Esophagus squamous epithelium (tissue), 5 donors: ENCODE data around the gene TIMM22. TPM values are rescaled to one million over a fixed set of nuclear protein-coding genes. Genes with fewer than 3 reads are reported as not detected.

ENCODE experiments used
- DNase-seq: peaks from one replicate; lab custom pipeline; 2025; lab: John Stamatoyannopoulos, UW
- H3K27ac ChIP-seq, 4 donors: fragments of 200-600 bp; sonication (generic); one replicate each; pipeline ENCODE4 v1.5.1; 2016 to 2019; ENCODE audit warnings: mild to moderate bottlenecking in 1 of 4
- H3K27me3 ChIP-seq, 4 donors: fragments of 200-600 bp; sonication (generic); 1 replicate in 3 of 4; 2 replicates in 1 of 4; pipeline versions ENCODE4 v1.5.1 to v1.6.0; 2017 to 2021; ENCODE audit warnings: antibody characterized with exemption in 1 of 4
- H3K36me3 ChIP-seq, 3 donors: fragments of 200-600 bp; sonication (generic); one replicate each; pipeline ENCODE4 v1.5.1; 2016 to 2019
- H3K4me1 ChIP-seq, 3 donors: fragments of 200-600 bp; sonication (generic); one replicate each; pipeline ENCODE4 v1.5.1; 2017 to 2019
- H3K4me3 ChIP-seq, 4 donors: fragments of 200-600 bp; sonication (generic); 1 replicate in 3 of 4; 2 replicates in 1 of 4; pipeline ENCODE4 v1.5.1; 2016 to 2019; ENCODE audit warnings: mild to moderate bottlenecking in 2 of 4, moderate library complexity in 1 of 4
- H3K9me3 ChIP-seq, 3 donors: fragments of 200-600 bp; sonication (generic); one replicate each; pipeline ENCODE4 v1.5.1; 2016 to 2019
- CTCF ChIP-seq, 6 experiments: fragments of 450-650 bp in 4 of 6; fragments of 200-600 bp in 2 of 6; sonication (generic) in 2 of 6; IDR thresholded peaks; one replicate each; pipeline ENCODE4 v1.5.1; 2016 to 2019; ENCODE audit warnings: antibody characterized with exemption in 6 of 6, mild to moderate bottlenecking in 4 of 6, moderate library complexity in 4 of 6
- POLR2A ChIP-seq, 4 donors: fragments of 450-650 bp; IDR thresholded peaks; one replicate each; pipeline ENCODE4 v1.6.1; 2017; ENCODE audit warnings: antibody characterized with exemption in 4 of 4, mild to moderate bottlenecking in 4 of 4, moderate library complexity in 3 of 4
- WGBS, 2 donors: methylation state at CpG; one replicate each; pipeline ENCODE4 v1.1.5; 2018; 5-methylcytosine and 5-hydroxymethylcytosine counted together
- intact Hi-C: fragments of 100-400 bp; cut with DNase I; formaldehyde crosslinking; loops from one replicate; pipeline ENCODE4 v1.15.0; 2022
- total RNA-seq, 4 donors: library from RNA; depleted of rRNA; stranded (reverse); fragments of >200 nt; gene quantifications; one replicate each; pipeline ENCODE4 v1.1.0, GENCODE V29; 2016
- donor health status: DM: yes; HTN: yes; CAD: no.

Gene TIMM22
- total RNA-seq, 4 donors from 2014 or later = 7.7 to 18.5 (median 11.8) TPM

- peaks cover 21 to 56% (median 25%) of the 10 kb centered on the region in 3 donors for H3K4me1 ChIP-seq
- no peak for DNase-seq
- peak overlapping the region; percentile 14 to 57 (median 34) for H3K4me3 ChIP-seq
- peaks cover 0 to 88% (median 9%) of the 10 kb centered on the region in 3 donors for H3K36me3 ChIP-seq
- 73% methylated on average over 8 of the region's 45 CpGs; no CpG with 5 or more reads in 1 of the 2 donors for WGBS, 2 donors
- no peaks in the 10 kb centered on the region for H3K27me3 ChIP-seq
- peak overlapping the region; percentile 19 to 70 (median 64) for H3K27ac ChIP-seq
- H3K9me3 ChIP-seq = no peaks in the 10 kb centered on the region
- intact Hi-C loops = no loop called here
- TF ChIP-seq POLR2A (IDR thresholded peaks at IDR 0.05) (no peak), CTCF (IDR thresholded peaks at IDR 0.05) (no peak)
These were observed 34.0 kb downstream of the TIMM22 start for GRCh38 chr17:1030684-1031532.

GRCh38 chr17:1031711-1032110 is 34.8 kb downstream of the TIMM22 start:
- H3K36me3 ChIP-seq = peaks cover 0 to 88% (median 9%) of the 10 kb centered on the region in 3 donors
- H3K27ac ChIP-seq = peak overlapping the region in 3 of 4 donors; percentile 34 to 70 (median 67)
- peaks cover 21 to 56% (median 25%) of the 10 kb centered on the region in 3 donors for H3K4me1 ChIP-seq
- H3K4me3 ChIP-seq = peak overlapping the region; percentile 14 to 57 (median 34)
- H3K27me3 ChIP-seq = no peaks in the 10 kb centered on the region
- no peak for DNase-seq
- no peak for TF ChIP-seq POLR2A (IDR thresholded peaks at IDR 0.05)
- no peaks in the 10 kb centered on the region for H3K9me3 ChIP-seq
- WGBS, 2 donors = 30 to 59% methylated on average over 2 to 7 of the region's 35 CpGs
- intact Hi-C loops = no loop called here

- no peak overlapping the region for H3K27ac ChIP-seq
- TF ChIP-seq POLR2A (IDR thresholded peaks at IDR 0.05) (no peak), CTCF (IDR thresholded peaks at IDR 0.05) (no peak)
- WGBS, 2 donors = 86 to 100% methylated on average over 1 to 27 of the region's 27 CpGs
- no peak for DNase-seq
- intact Hi-C loops = no loop called here
- H3K36me3 ChIP-seq = peaks cover 0 to 88% (median 8%) of the 10 kb centered on the region in 3 donors
- no peak overlapping the region for H3K4me3 ChIP-seq
- no peaks in the 10 kb centered on the region for H3K9me3 ChIP-seq
- H3K4me1 ChIP-seq = peaks cover 21 to 56% (median 25%) of the 10 kb centered on the region in 3 donors
- no peaks in the 10 kb centered on the region for H3K27me3 ChIP-seq
These were observed 35.5 kb downstream of the TIMM22 start for GRCh38 chr17:1032391-1032790.

GRCh38 chr17:1033503-1033902 is 36.6 kb downstream of the TIMM22 start:
- Histone ChIP-seq H3K27ac (no peak overlapping the region), H3K9me3 (no peaks in the 10 kb centered on the region), H3K36me3 (peaks cover 0 to 88% (median 10%) of the 10 kb centered on the region in 3 donors), H3K4me1 (peaks cover 21 to 52% (median 24%) of the 10 kb centered on the region in 3 donors), H3K4me3 (no peak overlapping the region), H3K27me3 (no peaks in the 10 kb centered on the region)
- TF ChIP-seq POLR2A (IDR thresholded peaks at IDR 0.05) (no peak), CTCF (IDR thresholded peaks at IDR 0.05) (no peak)
- 80 to 85% methylated on average over 4 to 9 of the region's 11 CpGs for WGBS, 2 donors
- intact Hi-C loops = no loop called here
- DNase-seq = no peak

- H3K27ac ChIP-seq = no peak overlapping the region
- no peak for DNase-seq
- 79 to 85% methylated on average over 6 to 13 of the region's 20 CpGs for WGBS, 2 donors
- peaks cover 0 to 95% (median 15%) of the 10 kb centered on the region in 3 donors for H3K36me3 ChIP-seq
- TF ChIP-seq CTCF (IDR thresholded peaks at IDR 0.05) = no peak
- TF ChIP-seq POLR2A (IDR thresholded peaks at IDR 0.05) = no peak
- H3K4me3 ChIP-seq = no peak overlapping the region
- no peaks in the 10 kb centered on the region for H3K27me3 ChIP-seq
- H3K9me3 ChIP-seq = no peaks in the 10 kb centered on the region
- peaks cover 12 to 52% (median 23%) of the 10 kb centered on the region in 3 donors for H3K4me1 ChIP-seq
- intact Hi-C loops = no loop called here
These were observed 37.8 kb downstream of the TIMM22 start for GRCh38 chr17:1034652-1035210.
